SIG-M5 (cell line): ENCODE data around the gene SVIL.
"Not testable (repeated sequence)": the region's sequence is repeated elsewhere in the genome, so short reads cannot be mapped to it uniquely, and the experiment has no call there.

Source experiments
- DNase-seq: peaks from one replicate; lab custom pipeline; 2025; lab: John Stamatoyannopoulos, UW

Gene SVIL

GRCh38 chr10:29603223-29603896, 31.4 kb downstream of the SVIL start:
- DNase-seq: no peak

GRCh38 chr10:29600821-29601220, 34.0 kb downstream of the SVIL start:
- DNase-seq: no peak

GRCh38 chr10:29600067-29600466, 34.7 kb downstream of the SVIL start:
- no peak for DNase-seq

GRCh38 chr10:29598851-29599311, 35.9 kb downstream of the SVIL start:
- DNase-seq: no peak

- no peak for DNase-seq
Observed at GRCh38 chr10:29596826-29597225, 37.9 kb downstream of the SVIL start.

- DNase-seq: no peak
Observed at GRCh38 chr10:29596356-29596755, 38.4 kb downstream of the SVIL start.

- DNase-seq: no peak
Observed at GRCh38 chr10:29595636-29596225, 39.0 kb downstream of the SVIL start.

- DNase-seq: no peak
Observed at GRCh38 chr10:29595146-29595545, 39.6 kb downstream of the SVIL start.

GRCh38 chr10:29591651-29591968, 43.2 kb downstream of the SVIL start:
- no peak for DNase-seq

GRCh38 chr10:29590915-29591650, 43.7 kb downstream of the SVIL start:
- no peak for DNase-seq

- DNase-seq: no peak
Observed at GRCh38 chr10:29588629-29589421, 45.9 kb downstream of the SVIL start.

GRCh38 chr10:29587750-29588628, 46.8 kb downstream of the SVIL start:
- not testable (repeated sequence) for DNase-seq

- DNase-seq: not testable (repeated sequence)
Observed at GRCh38 chr10:29587102-29587749, 47.5 kb downstream of the SVIL start.

GRCh38 chr10:29586509-29586908, 48.3 kb downstream of the SVIL start:
- DNase-seq: no peak

GRCh38 chr10:29585488-29585976, 49.2 kb downstream of the SVIL start:
- no peak for DNase-seq

GRCh38 chr10:29584436-29584835, 50.3 kb downstream of the SVIL start:
- DNase-seq: no peak

- DNase-seq: no peak
Observed at GRCh38 chr10:29583674-29584073, 51.1 kb downstream of the SVIL start.

- DNase-seq: not testable (repeated sequence)
Observed at GRCh38 chr10:29582769-29583168, 52.0 kb downstream of the SVIL start.

GRCh38 chr10:29579455-29579970, 55.3 kb downstream of the SVIL start:
- no peak for DNase-seq

- no peak for DNase-seq
Observed at GRCh38 chr10:29578457-29578856, 56.3 kb downstream of the SVIL start.

- DNase-seq: no peak
Observed at GRCh38 chr10:29576681-29577080, 58.1 kb downstream of the SVIL start.
